ENCODE measurements around the gene BAZ2A. TPM values are rescaled to one million over a fixed set of nuclear protein-coding genes. Genes with fewer than 3 reads are reported as not detected.
"Not testable (repeated sequence)": the region's sequence is repeated elsewhere in the genome, so short reads cannot be mapped to it uniquely, and the experiment has no call there.

The BAZ2A gene
- 10 to 100 TPM; 65.4 to 65.8 TPM for total RNA-seq

DNA sequence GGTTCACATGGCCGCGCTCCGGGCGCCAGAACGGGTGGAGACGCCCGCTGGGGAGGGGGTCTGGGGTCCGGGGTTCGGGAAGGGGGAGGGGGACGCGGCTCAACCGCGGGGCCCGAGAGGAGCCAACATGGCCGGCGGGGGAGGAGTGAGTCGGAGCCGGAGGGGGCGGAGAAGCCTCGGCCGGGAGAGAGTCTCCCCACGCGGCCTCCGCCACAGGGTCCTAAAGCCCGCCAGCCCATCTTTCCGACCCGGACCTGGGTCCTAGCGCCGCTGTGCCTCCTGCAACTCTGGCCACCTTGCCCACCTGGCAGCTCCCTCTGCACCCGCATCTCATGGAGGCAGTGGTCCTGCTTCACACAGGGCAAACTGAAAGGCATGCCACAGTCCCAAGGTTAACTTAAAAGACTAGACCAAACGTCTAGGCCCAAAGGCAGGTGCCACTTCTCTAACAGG, at the start of gene BAZ2A:
Gene BAZ2A, minus strand, starts transcription at position 147 of the 453 bp plus-strand sequence. CDS start 12,796 bp downstream, outside the sequence.
- peak; percentile 88 for DNase-seq
- no peaks in the 10 kb centered on the region for H3K27me3 Mint-ChIP-seq
- H3K36me3 Mint-ChIP-seq = peaks cover 18% of the 10 kb centered on the region
- no peaks in the 10 kb centered on the region for H3K9me3 Mint-ChIP-seq
- peaks cover 77% of the 10 kb centered on the region for H3K4me1 Mint-ChIP-seq
- H3K27ac Mint-ChIP-seq = peak within 1 kb of the TSS; percentile 82
- H3K4me3 Mint-ChIP-seq = peak within 1 kb of the TSS; percentile 98

DNA sequence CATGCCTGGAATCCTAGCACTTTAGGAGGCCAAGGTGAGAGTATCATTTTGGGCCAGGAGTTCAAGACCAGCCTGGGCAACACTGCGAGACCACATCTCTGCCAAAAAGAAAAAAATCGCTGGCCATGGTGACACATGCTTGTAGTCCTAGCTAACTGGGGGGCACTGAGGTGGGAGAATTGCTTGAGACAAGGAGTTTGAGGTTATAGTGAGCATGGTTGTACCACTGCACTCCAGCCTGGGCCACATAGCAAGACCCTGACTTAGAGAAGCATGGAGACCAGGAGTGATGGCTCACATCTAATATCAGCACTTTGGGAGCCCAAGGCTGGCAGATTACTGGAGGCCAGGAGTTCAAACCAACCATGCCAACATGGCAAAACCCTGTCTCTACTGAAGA, 48.7 kb upstream of the BAZ2A start:
- Mint-ChIP-seq H3K4me3 (peak overlapping the region; percentile 14), H3K36me3 (peaks cover 55% of the 10 kb centered on the region), H3K27me3 (no peaks in the 10 kb centered on the region), H3K27ac (peak overlapping the region; percentile 82), H3K4me1 (peaks cover 62% of the 10 kb centered on the region), H3K9me3 (peaks cover under 1% of the 10 kb centered on the region)
- DNase-seq = no peak

DNA sequence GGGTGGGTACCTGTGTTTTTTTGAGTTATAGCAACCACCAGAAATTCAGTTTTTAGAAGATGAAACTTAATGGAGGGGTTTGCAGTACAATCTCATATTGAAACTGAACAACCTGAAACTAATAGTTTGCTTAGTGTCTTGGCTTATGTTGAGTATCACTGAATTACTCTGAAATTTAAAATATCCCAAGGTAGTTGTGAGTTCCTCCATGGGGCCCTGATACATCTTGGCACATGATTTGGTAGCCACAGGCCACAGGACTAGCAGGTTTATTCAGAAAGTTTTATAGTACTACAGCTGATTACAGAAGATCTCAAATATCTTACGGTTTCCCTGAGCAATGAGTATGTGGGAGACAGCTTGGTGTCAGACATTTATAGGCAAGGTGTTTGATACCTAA, 47.6 kb upstream of the BAZ2A start:
- peaks cover 52% of the 10 kb centered on the region for H3K36me3 Mint-ChIP-seq
- peaks cover 67% of the 10 kb centered on the region for H3K4me1 Mint-ChIP-seq

DNA sequence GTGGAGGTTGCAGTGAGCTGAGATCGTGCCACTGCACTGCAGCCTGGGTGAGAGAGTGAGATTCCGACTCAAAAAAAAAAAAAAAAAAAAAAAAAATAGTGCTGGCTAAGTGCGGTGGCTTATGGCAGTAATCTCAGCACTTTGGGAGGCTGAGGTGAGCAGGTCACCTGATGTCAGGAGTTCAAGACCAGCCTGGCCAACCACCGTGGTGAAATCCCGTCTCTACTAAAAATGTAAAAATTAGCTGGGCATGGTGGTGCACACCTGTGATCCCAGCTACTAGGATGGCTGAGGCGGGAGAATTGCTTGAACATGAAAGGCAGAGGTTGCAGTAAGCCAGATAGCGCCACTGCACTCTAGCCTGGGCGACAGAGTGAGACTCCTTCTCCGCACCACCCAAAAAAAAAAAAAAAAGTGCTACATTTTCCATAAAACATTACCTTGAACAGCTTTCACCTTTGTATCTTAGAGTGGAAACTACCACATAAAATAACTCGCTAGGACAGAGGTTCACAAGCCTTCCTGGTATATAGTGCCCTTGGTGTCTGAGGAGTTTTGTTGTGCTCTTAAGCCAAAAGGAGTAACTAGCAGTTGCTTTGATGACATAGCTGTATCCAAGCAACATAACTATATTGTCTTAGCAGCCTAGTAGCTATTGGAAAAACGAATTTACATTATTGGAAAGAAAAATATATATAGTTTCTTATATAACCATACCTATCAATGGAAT, 46.9 kb upstream of the BAZ2A start:
- DNase-seq = no peak
- peaks cover 66% of the 10 kb centered on the region for H3K4me1 Mint-ChIP-seq
- H3K36me3 Mint-ChIP-seq = peaks cover 52% of the 10 kb centered on the region
- no peaks in the 10 kb centered on the region for H3K27me3 Mint-ChIP-seq
- no peak overlapping the region for H3K4me3 Mint-ChIP-seq
- H3K9me3 Mint-ChIP-seq = no peaks in the 10 kb centered on the region
- peak overlapping the region; percentile 69 for H3K27ac Mint-ChIP-seq

More for the DNA sequence above, 47.6 kb upstream of the BAZ2A start:
- H3K9me3 Mint-ChIP-seq = no peaks in the 10 kb centered on the region
- DNase-seq = peak; percentile 36
- H3K27me3 Mint-ChIP-seq = no peaks in the 10 kb centered on the region
- H3K27ac Mint-ChIP-seq = peak overlapping the region; percentile 85
- peak overlapping the region; percentile 14 for H3K4me3 Mint-ChIP-seq

DNA sequence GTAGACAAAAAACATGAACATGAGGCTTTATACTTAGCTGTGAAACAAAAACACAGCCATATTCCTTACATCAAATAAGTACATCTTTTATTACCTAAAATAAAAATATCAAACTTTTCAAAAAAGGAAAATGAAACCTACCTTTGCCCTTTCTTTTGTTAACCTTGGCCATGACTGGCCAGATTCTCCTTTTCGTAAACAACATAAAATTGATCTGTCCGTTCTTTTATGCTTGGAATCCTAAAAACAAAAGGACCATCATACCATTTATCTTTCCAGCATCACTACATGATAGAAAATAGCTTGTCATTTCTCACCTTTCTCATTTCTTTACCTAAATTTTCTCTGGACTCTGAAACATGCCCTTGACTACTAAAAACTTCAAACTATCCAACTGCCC, 41.5 kb upstream of the BAZ2A start:
- no peak overlapping the region for H3K4me3 Mint-ChIP-seq
- H3K36me3 Mint-ChIP-seq = peaks cover 40% of the 10 kb centered on the region
- H3K27ac Mint-ChIP-seq = no peak overlapping the region
- no peak for DNase-seq
- no peaks in the 10 kb centered on the region for H3K9me3 Mint-ChIP-seq
- no peaks in the 10 kb centered on the region for H3K27me3 Mint-ChIP-seq
- H3K4me1 Mint-ChIP-seq = peaks cover 51% of the 10 kb centered on the region

DNA sequence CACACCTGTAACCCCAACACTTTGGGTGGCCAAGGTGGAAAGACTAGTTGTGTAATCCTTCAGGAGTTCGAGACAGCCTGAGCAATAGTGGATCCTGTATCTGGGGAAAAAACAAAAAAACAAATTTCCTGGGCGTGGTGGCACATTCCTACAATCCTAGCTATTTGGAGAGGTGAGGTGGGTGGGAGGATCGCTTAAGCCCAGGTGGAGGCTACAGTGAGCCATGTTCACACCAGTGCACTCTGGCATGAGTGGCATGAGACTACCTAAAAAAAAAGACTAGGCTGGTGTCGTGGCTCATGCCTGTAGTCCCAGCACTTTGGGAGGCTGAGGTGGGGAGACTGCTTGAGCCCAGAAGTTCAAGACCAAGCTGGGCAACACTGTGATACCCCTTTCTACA, 40.7 kb upstream of the BAZ2A start:
- H3K9me3 Mint-ChIP-seq = no peaks in the 10 kb centered on the region
- H3K36me3 Mint-ChIP-seq = peaks cover 38% of the 10 kb centered on the region
- DNase-seq = no peak
- no peak overlapping the region for H3K4me3 Mint-ChIP-seq
- H3K27ac Mint-ChIP-seq = no peak overlapping the region
- no peaks in the 10 kb centered on the region for H3K27me3 Mint-ChIP-seq
- H3K4me1 Mint-ChIP-seq = peaks cover 47% of the 10 kb centered on the region

DNA sequence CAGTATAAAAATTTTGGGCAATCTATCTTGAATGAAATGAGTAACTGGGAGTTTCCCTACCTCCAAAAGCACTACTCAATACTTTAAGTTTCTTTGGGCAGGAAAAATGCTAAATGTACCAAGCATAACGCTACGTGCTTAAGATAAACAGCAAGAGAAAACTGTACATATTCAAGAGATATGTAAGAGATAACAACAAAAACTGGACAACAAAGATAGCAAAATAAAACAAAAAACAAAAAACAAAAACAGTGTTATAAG, 38.0 kb upstream of the BAZ2A start:
- Mint-ChIP-seq H3K27ac (peak overlapping the region; percentile 71), H3K9me3 (no peaks in the 10 kb centered on the region), H3K36me3 (peaks cover 48% of the 10 kb centered on the region), H3K4me3 (no peak overlapping the region), H3K27me3 (no peaks in the 10 kb centered on the region), H3K4me1 (peaks cover 35% of the 10 kb centered on the region)
- DNase-seq = no peak

DNA sequence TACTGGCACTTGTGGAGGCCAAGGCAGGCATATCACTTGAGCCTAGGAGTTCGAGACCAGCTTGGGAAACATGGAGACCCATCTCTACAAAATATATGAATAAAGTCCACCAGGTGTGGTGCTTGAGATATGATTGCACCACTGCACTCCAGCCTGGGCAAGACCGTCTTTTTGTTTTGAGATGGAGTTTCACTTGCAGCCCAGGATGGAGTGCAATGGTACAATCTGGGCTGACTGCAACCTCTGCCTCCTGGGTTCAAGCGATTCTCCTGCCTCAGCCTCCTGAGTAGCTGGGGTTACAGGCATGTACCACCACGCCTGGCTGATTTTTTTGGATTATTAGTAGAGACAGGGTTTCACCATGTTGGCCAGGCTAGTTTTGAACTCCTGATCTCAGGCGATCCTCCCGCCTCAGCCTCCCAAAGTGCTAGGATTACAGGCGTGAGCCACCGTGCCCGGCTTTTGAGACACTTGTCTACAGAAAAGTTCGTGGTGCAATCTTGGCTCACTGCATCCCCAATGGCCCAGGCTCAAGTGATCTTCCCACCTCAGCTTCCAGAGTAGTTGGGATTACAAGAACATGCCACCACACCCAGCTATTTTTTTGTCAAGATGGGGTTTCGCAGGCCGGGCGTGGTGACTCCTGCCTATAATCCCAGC, 32.0 kb upstream of the BAZ2A start:
- H3K4me3 Mint-ChIP-seq = no peak overlapping the region
- no peak for DNase-seq
- H3K36me3 Mint-ChIP-seq = peaks cover 24% of the 10 kb centered on the region
- peaks cover 21% of the 10 kb centered on the region for H3K4me1 Mint-ChIP-seq
- no peaks in the 10 kb centered on the region for H3K9me3 Mint-ChIP-seq
- peak overlapping the region; percentile 42 for H3K27ac Mint-ChIP-seq
- no peaks in the 10 kb centered on the region for H3K27me3 Mint-ChIP-seq

DNA sequence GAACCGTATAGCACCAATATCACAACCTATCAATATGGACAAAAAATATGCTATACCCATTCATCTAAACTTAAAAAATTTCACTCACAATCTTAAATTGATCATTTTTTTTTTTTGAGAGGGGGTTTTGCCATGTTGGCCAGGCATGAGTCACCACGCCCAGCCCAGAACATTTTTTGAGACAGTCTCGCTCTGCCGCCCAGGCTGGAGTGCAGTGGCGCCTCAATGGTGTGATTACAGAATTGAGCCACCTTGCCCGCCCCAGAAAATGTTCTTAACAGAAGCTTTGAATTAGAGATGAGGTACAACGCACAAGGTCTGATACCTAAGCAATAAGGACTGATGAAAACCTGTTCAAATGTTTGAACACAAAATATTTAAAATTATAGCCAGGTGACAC, 31.4 kb upstream of the BAZ2A start:
- H3K4me1 Mint-ChIP-seq = peaks cover 21% of the 10 kb centered on the region
- peak overlapping the region; percentile 42 for H3K27ac Mint-ChIP-seq
- H3K27me3 Mint-ChIP-seq = no peaks in the 10 kb centered on the region
- DNase-seq = no peak
- no peak overlapping the region for H3K4me3 Mint-ChIP-seq
- peaks cover 24% of the 10 kb centered on the region for H3K36me3 Mint-ChIP-seq
- no peaks in the 10 kb centered on the region for H3K9me3 Mint-ChIP-seq

DNA sequence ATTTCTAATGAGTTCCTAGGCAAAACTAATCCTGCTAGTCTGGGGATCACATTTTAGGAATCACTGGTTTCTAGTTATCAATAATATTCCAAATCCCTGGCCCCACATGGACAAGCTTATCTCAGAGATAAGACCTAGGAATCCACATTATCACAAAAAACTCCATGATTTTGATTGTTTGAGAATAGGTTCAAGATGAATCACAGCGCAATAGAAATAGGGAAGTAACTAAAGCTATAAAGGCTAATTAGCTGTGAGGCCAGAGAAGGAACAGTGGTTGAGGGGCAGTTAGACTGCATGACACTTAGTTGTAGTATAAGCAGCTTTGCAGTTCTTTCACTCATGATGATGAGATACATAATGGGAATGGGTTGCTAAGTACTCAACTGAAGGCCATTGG, 28.8 kb upstream of the BAZ2A start:
- DNase-seq = no peak
- H3K4me3 Mint-ChIP-seq = no peak overlapping the region
- H3K36me3 Mint-ChIP-seq = peaks cover 15% of the 10 kb centered on the region
- H3K4me1 Mint-ChIP-seq = peaks cover 19% of the 10 kb centered on the region
- no peak overlapping the region for H3K27ac Mint-ChIP-seq
- no peaks in the 10 kb centered on the region for H3K27me3 Mint-ChIP-seq
- H3K9me3 Mint-ChIP-seq = peaks cover 4% of the 10 kb centered on the region

DNA sequence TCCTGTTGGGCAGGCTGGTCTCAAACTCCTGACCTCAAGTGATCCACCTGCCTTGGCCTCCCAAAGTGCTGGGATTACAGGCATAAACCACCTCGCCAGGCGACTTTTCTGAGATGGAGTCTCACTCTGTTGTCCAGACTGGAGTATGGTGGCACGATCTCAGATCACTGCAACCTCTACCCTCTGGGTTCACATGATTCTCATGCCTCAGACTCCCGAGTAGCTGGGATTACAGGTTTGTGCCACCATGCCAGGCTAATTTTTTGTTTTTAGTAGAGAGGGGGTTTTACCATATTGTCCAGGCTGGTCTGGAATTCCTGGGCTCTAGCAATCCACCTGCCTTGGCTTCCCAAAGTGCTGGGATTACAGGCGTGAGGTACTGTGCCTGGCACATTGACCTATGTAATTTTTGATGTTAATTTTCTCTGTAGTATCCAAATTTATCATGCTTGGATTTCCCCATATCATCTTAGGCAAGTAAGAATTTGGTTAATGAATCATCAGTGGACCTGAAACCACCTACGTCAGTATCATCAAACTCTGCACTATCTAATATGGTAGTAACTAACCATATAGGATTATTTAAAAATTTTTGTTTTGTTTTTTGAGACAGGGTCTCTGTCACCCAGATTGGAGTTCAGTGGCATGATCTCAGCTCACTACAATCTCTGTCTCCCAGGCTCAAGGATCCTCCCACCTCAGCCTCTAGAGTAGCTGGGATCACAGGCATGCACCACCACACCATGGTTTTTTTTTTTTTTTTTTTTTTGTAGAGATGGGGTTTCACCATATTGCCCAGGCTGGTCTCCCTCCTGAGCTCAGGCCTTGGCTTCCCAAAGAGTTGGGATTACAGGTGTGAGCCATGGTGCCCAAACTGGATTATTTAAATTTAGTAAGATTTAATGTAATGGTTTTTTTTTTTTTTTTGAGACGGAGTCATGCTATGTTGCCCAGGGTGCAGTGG, 27.6 kb upstream of the BAZ2A start:
- Mint-ChIP-seq H3K36me3 (peaks cover 19% of the 10 kb centered on the region), H3K4me1 (peaks cover 18% of the 10 kb centered on the region), H3K27ac (peak overlapping the region; percentile 87), H3K9me3 (peaks cover 14% of the 10 kb centered on the region), H3K27me3 (no peaks in the 10 kb centered on the region), H3K4me3 (no peak overlapping the region)
- DNase-seq = peak; percentile 29

DNA sequence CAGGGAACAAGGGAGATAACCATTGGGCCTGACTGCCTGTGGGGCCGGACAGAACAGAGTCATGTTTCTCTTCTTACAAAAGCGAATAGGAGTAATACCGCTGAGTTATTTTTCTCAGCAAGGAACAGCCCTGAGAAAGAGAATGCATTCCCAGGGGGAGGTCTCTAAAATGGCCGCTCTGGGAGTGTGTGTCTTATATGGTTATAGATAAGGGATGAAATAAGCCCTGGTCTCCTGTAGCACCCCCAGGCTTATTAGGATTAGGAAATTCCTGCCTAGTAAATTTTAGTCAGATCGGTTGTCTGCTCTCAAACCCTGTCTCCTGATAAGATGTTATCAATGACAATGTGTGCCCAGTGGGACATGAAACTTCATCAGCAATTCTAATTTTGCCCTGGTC, 23.7 kb upstream of the BAZ2A start:
- H3K4me3 Mint-ChIP-seq, H3K27ac Mint-ChIP-seq, H3K27me3 Mint-ChIP-seq, DNase-seq: not testable (repeated sequence)
- Mint-ChIP-seq H3K36me3 (peaks cover 19% of the 10 kb centered on the region), H3K4me1 (peaks cover 10% of the 10 kb centered on the region), H3K9me3 (peaks cover 16% of the 10 kb centered on the region)

DNA sequence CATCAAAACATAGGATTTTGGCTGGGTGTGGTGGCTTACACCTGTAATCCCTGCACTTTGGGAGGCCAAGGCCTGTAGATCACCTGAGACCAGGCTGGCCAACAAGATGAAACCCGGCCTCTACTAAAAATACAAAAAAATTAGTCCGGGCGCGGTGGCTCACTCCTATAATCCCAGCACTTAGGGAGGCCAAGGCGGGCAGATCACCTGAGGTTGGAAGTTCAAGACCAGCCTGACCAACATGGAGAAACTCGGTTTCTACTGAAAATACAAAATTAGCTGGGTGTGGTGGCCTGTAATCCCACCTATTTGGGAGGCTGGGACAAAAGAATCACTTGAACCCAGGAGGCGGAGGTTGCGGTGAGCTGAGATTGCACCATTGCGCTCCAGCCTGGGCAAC, 17.9 kb upstream of the BAZ2A start:
- Mint-ChIP-seq H3K27ac (peak overlapping the region; percentile 56), H3K4me1 (peaks cover 20% of the 10 kb centered on the region), H3K36me3 (peaks cover 32% of the 10 kb centered on the region)
- not testable (repeated sequence) for H3K9me3 Mint-ChIP-seq, DNase-seq, H3K27me3 Mint-ChIP-seq, H3K4me3 Mint-ChIP-seq

DNA sequence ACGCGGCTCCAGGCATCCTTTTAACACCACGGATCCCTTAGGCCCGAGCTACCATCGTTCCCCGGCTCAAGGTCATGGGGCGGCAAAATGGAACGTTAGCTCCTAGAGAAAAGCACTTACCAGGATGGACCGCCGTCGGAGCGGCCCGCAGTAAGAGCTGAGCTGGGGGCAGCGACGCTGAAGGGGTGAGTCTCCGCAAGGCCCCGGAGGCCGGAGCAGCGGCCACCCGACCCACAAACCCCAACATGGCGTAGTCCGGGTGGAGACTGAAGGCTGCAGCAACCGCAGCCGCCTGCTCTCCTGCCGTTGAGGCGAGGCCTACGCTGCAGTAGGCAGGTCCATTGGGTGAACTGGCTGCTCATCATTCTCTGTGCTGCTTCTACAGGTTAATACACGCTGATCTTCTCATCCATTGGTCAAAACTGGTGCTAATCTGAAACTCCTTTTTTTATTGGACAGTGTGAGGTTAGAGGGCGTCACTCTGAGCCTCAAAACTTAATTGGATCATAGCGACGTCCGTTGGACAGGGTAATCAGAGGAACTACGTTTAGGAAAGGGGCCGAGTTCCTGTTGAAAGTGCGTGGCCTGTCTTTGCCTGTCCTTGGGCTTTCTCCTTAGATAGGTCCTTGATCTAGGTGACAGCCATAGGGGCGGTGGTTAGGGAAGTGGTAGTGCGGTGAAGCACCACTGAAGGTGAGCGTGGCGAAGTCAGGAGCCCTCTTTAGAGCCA, 15.8 kb upstream of the BAZ2A start, which contains the start of gene ATP5F1B:
Gene ATP5F1B, minus strand, starts transcription at position 268 of the 730 bp plus-strand sequence. Its CDS starts 21 bp downstream, at position 247.
- peak; percentile 91 for DNase-seq

More for the DNA sequence above, 15.8 kb upstream of the BAZ2A start, which contains the start of gene ATP5F1B:
- peaks cover 28% of the 10 kb centered on the region for H3K4me1 Mint-ChIP-seq
- no peaks in the 10 kb centered on the region for H3K9me3 Mint-ChIP-seq
- peaks cover 39% of the 10 kb centered on the region for H3K36me3 Mint-ChIP-seq
- H3K27me3 Mint-ChIP-seq = no peaks in the 10 kb centered on the region
- H3K27ac Mint-ChIP-seq = peak within 1 kb of the TSS; percentile 99
- peak within 1 kb of the TSS; percentile 97 for H3K4me3 Mint-ChIP-seq
